AG04449 (cell line): ENCODE data around the gene DENND10.
"Not testable (repeated sequence)": the region's sequence is repeated elsewhere in the genome, so short reads cannot be mapped to it uniquely, and the experiment has no call there.

Experiments
- CTCF ChIA-PET: fragments of 350-600 bp; formaldehyde crosslinking; extraction: SDS; loops from one replicate; lab custom pipeline; 2021; ENCODE audit warnings: antibody characterized with exemption; lab: Yijun Ruan, JAX
- POLR2A ChIA-PET: fragments of 400-600, 350-600 bp; formaldehyde crosslinking; extraction: SDS; loops from one replicate; lab custom pipeline; 2020; ENCODE audit warnings: antibody characterized with exemption, inconsistent platforms; lab: Yijun Ruan, JAX
- DNase-seq: peaks from one replicate; pipeline ENCODE4 v3.0.0-alpha.2; 2010; ENCODE audit warnings: low read depth, low spot score
- H3K4me3 ChIP-seq: 2 replicates; pipeline ENCODE4 v1.5.1; 2011; ENCODE audit warnings: low read depth, mild to moderate bottlenecking, control low read depth, low read length
- TF ChIP-seq, protein P1 (sequence below): IDR thresholded peaks from one replicate; pipeline ENCODE4 v1.5.1; 2011; ENCODE audit warnings: mild to moderate bottlenecking, moderate library complexity, low read length, control low read depth, inconsistent platforms; ENCODE audit not compliant: insufficient read depth; ENCODE audit errors: missing control alignments

Gene DENND10

DNA sequence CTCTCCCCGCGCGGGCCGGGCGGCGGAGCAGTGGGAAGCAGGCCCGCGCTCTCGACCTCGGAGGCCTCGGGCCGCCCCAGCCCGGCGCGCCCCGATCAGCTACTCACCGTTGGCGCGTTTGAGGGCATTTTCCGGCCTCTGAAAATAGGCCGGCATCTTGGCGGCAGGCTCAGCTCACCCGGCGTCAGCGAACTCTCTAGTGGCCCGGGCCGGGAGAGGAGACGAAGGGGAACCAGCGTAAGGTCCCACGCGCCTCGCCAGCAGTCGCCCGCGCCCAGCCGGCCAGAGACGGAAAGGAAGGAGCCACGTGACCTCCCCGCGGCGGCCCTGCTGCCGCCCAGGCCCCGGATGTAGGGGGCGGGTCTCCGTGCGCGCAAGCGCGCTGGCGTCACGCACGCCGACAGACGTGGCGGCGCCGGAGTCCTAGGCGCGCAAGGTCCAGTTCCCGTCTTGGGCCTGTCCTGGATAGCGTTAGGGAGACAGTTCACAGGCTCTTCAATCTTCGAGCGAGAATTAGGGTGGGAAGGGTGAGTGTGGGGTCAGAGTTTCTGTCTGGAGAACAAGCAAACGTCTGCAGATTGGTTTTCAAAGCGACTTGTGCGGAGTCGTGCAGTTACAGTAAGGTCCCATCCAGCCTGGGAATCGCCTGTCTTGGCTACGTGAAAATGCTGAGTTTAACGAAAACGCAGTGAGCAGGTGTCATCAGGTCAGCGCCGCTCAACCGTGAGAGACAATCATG, 23.2 kb upstream of the DENND10 start, which contains the start of gene EIF3A:
Gene EIF3A (minus strand): TSS at position 297 of the 739 bp plus-strand sequence. CDS start 141 bp downstream, at position 156.
- peak within 1 kb of the TSS; percentile 94 for H3K4me3 ChIP-seq
- CTCF ChIA-PET: no interaction called here
- POLR2A ChIA-PET: interaction anchor here (1.1 to 1.5 kb wide), 2 partner anchors 24 to 31 kb away, joined by 3 to 8 read pairs; partner anchors contain the start of gene DENND10
- TF ChIP-seq, protein P1, sequence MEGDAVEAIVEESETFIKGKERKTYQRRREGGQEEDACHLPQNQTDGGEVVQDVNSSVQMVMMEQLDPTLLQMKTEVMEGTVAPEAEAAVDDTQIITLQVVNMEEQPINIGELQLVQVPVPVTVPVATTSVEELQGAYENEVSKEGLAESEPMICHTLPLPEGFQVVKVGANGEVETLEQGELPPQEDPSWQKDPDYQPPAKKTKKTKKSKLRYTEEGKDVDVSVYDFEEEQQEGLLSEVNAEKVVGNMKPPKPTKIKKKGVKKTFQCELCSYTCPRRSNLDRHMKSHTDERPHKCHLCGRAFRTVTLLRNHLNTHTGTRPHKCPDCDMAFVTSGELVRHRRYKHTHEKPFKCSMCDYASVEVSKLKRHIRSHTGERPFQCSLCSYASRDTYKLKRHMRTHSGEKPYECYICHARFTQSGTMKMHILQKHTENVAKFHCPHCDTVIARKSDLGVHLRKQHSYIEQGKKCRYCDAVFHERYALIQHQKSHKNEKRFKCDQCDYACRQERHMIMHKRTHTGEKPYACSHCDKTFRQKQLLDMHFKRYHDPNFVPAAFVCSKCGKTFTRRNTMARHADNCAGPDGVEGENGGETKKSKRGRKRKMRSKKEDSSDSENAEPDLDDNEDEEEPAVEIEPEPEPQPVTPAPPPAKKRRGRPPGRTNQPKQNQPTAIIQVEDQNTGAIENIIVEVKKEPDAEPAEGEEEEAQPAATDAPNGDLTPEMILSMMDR: no peak
- no peak for DNase-seq

DNA sequence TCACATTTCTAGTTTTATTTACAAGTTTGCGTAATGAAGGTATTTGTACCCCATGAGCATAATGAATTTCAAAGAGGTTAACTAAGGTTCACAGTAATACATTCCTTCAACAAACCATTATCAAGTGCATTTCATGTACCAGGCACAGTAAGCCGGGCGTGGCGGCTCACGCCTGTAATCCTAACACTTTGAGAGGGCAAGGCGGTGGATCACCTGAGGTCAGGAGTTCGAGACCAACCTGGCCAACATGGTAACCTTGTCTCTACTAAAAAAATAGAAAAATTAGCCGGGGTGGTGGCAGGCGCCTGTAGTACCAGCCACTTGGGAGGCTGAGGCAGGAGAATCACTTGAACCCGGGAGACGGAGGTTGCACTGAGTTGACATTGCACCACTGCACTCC, 19.0 kb upstream of the DENND10 start:
- POLR2A ChIA-PET: no interaction called here
- CTCF ChIA-PET: no interaction called here
- no peak overlapping the region for H3K4me3 ChIP-seq
- DNase-seq: no peak
- TF ChIP-seq, protein P1: no peak

DNA sequence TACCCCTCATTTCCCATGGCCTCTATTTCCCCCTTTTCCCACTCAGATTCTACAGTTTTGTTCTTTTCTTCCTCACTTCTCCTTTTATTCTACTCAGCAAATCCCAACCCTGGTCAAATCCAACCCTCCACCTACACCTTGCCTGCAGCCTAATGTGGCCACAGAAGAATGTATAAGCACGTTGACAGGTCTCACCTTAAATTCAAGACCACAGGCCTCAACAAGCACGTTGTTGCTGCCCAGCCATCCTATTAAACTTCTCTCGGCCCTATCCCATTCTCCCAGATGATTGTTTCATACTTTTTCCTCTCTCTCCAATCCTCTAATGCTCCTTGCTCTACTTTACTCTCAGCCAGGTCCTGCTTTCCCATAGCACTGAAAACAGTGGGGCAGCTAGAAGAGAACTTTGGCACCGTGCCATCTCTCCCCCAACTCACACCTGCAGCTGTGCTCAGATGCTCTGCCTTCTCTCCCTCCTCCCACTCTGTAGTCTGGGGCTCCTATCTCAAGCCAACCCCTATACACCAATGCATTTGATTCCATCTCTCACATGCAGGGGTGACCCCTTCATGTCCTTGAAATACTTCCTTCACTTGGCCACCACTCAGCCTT, 16.5 kb upstream of the DENND10 start:
- POLR2A ChIA-PET: no interaction called here
- H3K4me3 ChIP-seq: no peak overlapping the region
- TF ChIP-seq, protein P1: no peak
- DNase-seq: no peak
- CTCF ChIA-PET: no interaction called here

DNA sequence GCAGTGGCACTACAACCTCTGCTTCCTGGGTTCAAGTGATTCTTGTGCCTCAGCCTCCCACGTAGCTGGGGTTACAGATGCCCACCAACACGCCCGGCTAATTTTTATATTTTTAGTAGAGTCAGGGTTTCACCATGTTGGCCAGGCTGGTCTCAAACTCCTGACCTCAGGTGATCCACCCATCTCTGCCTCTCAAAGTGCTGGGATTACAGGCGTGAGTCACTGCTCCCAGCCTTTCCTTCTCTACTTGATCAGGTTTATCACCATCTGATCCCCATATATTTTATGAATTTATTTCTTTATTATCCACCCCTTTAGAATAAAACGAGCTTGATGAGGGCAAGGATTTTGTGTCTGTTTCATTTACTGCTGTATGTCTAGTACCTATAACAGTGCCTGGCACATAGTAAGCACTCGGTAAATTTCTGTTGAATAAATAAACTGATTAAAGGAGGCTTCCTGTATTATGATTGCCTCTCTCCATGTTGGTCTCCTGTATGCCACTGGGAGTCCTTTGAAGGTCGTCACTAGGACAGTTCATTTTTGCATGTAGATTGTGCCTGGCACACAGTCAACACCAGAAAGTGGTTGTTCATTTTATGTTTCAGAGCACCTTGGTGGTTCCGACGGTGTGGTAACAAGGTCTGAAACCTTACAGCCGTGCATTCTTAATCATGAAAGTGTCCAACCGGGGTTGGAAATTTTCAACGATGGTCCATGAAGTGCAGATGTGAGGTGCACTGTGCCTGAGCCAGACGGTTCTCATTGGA, 13.7 kb upstream of the DENND10 start:
- ChIA-PET POLR2A (interaction anchor here (0.8 to 1.2 kb wide), 3 partner anchors 9 to 15 kb away, joined by 3 read pairs; partner anchors contain the start of gene DENND10), CTCF (interaction anchor here (1.0 kb wide), 1 partner anchor 13 kb away, joined by 3 read pairs; the partner anchor contains the start of gene DENND10)
- no peak overlapping the region for H3K4me3 ChIP-seq
- DNase-seq: no peak
- TF ChIP-seq, protein P1: no peak

DNA sequence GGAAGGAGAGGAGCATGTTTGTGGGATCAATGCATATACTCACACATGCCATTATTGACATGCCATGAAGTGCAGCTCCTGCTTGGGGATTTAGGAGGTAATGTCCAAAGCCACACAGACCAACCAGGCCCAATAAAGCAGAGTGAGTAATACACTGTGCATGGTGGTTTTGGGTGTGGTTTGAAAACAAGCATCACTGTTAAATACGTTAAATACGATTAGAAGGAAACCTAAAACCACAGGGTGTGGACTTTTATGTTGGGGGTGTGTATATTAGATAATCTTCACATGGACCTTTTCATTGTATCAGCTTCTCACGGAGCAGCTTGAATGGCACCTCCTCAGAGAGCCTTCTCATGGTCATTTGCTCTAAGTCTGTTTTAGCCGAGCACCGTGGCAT, 12.9 kb upstream of the DENND10 start:
- ChIA-PET CTCF (no interaction called here), POLR2A (interaction anchor here (0.8 to 1.2 kb wide), 3 partner anchors 9 to 14 kb away, joined by 3 read pairs; partner anchors contain the start of gene DENND10)
- H3K4me3 ChIP-seq: no peak overlapping the region
- no peak for DNase-seq
- TF ChIP-seq, protein P1: no peak

DNA sequence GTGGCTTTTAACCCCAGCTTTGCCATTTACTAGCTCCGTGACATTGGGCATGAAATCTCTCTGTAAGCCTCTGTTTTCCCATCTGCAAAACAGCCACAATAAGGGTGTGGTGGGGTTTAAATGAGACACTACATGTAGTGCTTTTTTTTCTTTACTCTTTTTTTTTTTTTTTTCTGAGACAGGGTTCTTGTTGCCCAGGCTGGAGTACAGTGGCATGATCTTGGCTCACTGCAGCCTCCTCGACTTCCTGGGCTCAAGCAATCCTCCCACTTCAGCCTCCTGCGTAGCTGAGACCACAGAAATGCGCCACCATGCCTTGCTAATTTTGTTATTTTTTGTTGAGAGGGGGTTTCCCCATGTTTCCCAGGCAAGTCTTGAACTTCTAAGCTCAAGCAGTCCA, 8.3 kb upstream of the DENND10 start:
- ChIA-PET CTCF (no interaction called here), POLR2A (no interaction called here)
- DNase-seq: no peak
- no peak overlapping the region for H3K4me3 ChIP-seq
- TF ChIP-seq, protein P1: no peak

DNA sequence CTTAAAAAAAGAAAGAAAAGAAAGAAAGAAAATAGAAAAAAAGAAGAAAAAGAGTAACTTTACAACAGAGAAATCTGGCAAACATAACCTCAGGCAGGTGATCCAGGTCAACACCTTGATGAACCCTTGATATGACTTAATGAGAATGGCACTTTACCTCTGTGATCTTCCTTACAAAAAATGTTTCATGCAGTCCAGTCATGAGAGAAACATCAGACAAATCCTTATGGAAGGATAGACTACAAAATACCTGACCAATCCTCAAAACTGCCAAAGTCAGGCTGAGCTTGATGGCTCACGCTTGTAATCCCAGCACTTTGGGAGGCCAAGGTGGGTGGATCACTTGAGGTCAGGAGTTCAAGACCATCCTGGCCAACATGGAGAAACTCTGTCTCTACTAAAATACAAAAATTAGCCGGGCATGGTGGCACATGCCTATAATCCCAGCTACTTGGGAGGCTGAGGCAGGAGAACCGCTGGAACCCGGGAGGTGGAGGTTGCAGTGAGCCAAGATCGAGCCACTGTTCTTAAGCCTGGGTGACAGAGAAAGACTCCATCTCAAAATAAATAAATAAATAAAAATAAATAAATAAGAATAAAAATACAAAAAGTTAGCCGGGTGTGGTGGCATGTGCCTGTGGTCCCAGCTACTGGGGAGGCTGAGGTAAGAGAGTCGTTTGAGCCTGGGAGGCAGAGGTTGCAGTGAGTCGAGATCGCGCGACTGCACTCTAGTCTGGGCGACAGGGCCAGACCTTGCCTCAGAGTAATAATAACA, 7.1 kb upstream of the DENND10 start:
- POLR2A ChIA-PET, H3K4me3 ChIP-seq, DNase-seq, CTCF ChIA-PET: not testable (repeated sequence)
